ENCODE results near the gene TSPO.
"Not testable (repeated sequence)": the region's sequence is repeated elsewhere in the genome, so short reads cannot be mapped to it uniquely, and the experiment has no call there.

Gene TSPO

GRCh38 chr22:43151251-43152002 lies at the start of gene TSPO:
Gene TSPO, plus strand, starts transcription at chr22:43151559. Its CDS starts 7,680 bp downstream, at chr22:43159239.
- DNase-seq = no peak

GRCh38 chr22:43104056-43104625 lies 47.2 kb upstream of the TSPO start:
- not testable (repeated sequence) for DNase-seq

GRCh38 chr22:43104950-43105349 lies 46.4 kb upstream of the TSPO start:
- not testable (repeated sequence) for DNase-seq

- DNase-seq = no peak
Measured at GRCh38 chr22:43106302-43106701, 45.1 kb upstream of the TSPO start.

GRCh38 chr22:43109511-43109910 lies 41.8 kb upstream of the TSPO start:
- no peak for DNase-seq

GRCh38 chr22:43109921-43110443 lies 41.4 kb upstream of the TSPO start:
- DNase-seq = no peak

- peak; percentile 46 for DNase-seq
Measured at GRCh38 chr22:43110444-43110926, 40.9 kb upstream of the TSPO start, which contains the start of gene BIK. Gene BIK, plus strand, starts transcription at chr22:43110750. Its CDS starts 13,273 bp downstream, at chr22:43124023.

GRCh38 chr22:43110927-43111623 lies 40.3 kb upstream of the TSPO start:
- no peak for DNase-seq

GRCh38 chr22:43113526-43114251 lies 37.7 kb upstream of the TSPO start:
- DNase-seq = no peak

GRCh38 chr22:43114958-43115357 lies 36.4 kb upstream of the TSPO start:
- no peak for DNase-seq

- DNase-seq = no peak
Measured at GRCh38 chr22:43116932-43117331, 34.4 kb upstream of the TSPO start.

- no peak for DNase-seq
Measured at GRCh38 chr22:43118024-43118849, 33.1 kb upstream of the TSPO start.

GRCh38 chr22:43118953-43119458 lies 32.4 kb upstream of the TSPO start:
- DNase-seq = no peak

- no peak for DNase-seq
Measured at GRCh38 chr22:43126501-43127165, 24.7 kb upstream of the TSPO start.

GRCh38 chr22:43127166-43127908 lies 24.0 kb upstream of the TSPO start:
- DNase-seq = no peak

- no peak for DNase-seq
Measured at GRCh38 chr22:43128116-43128515, 23.2 kb upstream of the TSPO start.

- DNase-seq = peak; percentile 80
Measured at GRCh38 chr22:43128928-43129424, 22.4 kb upstream of the TSPO start.

GRCh38 chr22:43129426-43130425 lies 21.6 kb upstream of the TSPO start:
- no peak for DNase-seq

Measured in NCI-H1105 treated with DMSO at 0.1 percent for 48 hours (cell line).